Measurements from ENCODE around the gene MRGPRF.

The MRGPRF gene

GRCh38 chr11:69005631-69006368 is 7.2 kb downstream of the MRGPRF start:
- FAIRE-seq: no peak
- DNase-seq (ENCODE audit: insufficient read length, low spot score): no peak

DNA sequence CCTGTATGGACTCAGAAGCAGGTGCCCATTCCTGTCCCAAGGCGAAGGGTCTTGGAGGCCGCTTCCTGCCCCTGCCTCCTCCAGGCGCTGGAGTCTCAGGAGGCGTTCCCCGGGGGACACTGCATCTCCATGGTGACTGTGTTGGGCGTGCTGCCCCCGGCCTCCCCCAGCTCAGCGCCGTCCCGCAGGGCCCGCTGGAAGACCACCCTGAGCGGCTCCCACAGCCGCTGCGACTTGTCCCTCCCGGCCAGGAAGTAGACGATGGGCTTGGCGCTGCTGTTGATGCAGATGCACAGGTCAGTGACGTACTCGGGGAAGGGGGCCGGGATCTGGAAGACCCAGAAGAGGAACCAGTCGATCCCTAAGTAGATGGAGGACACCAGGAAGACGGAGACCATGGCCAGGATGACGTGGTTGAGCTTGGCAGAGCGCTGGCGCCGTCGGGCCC is 7.8 kb downstream of the MRGPRF start:
- no peak for DNase-seq (ENCODE audit: insufficient read length, low spot score)
- TF ChIP-seq SPI1 (IDR thresholded peaks at IDR 0.05; ENCODE audit: low read depth, low read length) (no peak), TAF1 (IDR thresholded peaks at IDR 0.05; ENCODE audit: low read depth, low read length) (no peak), POU2F2 (IDR thresholded peaks at IDR 0.05; ENCODE audit: low read depth, low read length) (no peak), PAX5 (IDR thresholded peaks at IDR 0.05; ENCODE audit: insufficient read depth, low read length, severe bottlenecking) (no peak), POLR2AphosphoS5 (IDR thresholded peaks at IDR 0.05; ENCODE audit: low read depth, low read length) (no peak), POLR2A (IDR thresholded peaks at IDR 0.05; ENCODE audit: low read depth, low read length) (no peak)
- no peak for FAIRE-seq

More at GRCh38 chr11:69005631-69006368, 7.2 kb downstream of the MRGPRF start:
- no peak for TF ChIP-seq PAX5 (IDR thresholded peaks at IDR 0.05; ENCODE audit: insufficient read depth, low read length, severe bottlenecking)

DNA sequence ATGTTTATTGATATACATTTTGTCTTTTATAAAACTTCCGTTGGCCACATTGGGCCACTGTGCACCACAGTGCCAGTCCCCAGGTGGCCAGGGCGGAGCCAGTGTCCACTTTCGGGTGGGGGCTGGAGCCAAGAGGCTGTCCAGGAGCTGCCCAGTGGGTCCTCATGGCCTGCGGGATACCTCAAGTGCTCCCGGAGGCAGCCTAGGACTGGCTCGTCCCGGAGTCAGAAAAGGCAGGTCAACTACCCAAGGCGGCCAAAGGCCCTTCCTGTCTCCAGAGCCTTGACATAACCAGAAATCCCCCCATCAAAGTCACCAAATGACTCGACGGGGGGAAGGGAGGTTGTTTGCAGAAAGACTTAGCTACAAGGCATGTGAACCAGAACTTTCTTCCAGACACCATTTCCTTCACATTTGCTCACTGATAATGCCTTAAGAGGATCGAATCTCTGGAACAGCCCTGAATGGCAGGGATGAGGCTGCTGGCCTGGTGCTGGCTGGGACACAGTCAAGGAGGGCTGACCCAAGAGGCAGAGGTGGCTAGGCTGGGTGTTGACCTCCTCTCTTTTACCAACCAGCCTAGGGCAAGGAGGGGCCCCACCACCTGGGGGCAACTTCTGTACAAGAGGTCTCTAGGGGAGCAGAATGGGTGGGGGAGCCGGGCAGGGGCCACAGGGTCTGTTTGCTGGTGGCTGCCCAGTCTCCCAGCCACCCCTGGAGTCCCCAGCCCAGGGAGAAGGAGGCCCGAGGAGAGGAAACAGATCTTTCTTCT is 8.4 kb downstream of the MRGPRF start:
- DNase-seq (ENCODE audit: insufficient read length, low spot score): no peak
- FAIRE-seq: no peak
- TF ChIP-seq POU2F2 (IDR thresholded peaks at IDR 0.05; ENCODE audit: low read depth, low read length): no peak
- TF ChIP-seq POLR2A (IDR thresholded peaks at IDR 0.05; ENCODE audit: low read depth, low read length): no peak
- TF ChIP-seq SPI1 (IDR thresholded peaks at IDR 0.05; ENCODE audit: low read depth, low read length): no peak
- TF ChIP-seq PAX5 (IDR thresholded peaks at IDR 0.05; ENCODE audit: insufficient read depth, low read length, severe bottlenecking): no peak
- no peak for TF ChIP-seq TAF1 (IDR thresholded peaks at IDR 0.05; ENCODE audit: low read depth, low read length)
- TF ChIP-seq POLR2AphosphoS5 (IDR thresholded peaks at IDR 0.05; ENCODE audit: low read depth, low read length): no peak

GRCh38 chr11:69003866-69004367 is 9.1 kb downstream of the MRGPRF start:
- FAIRE-seq: no peak
- no peak for DNase-seq (ENCODE audit: insufficient read length, low spot score)
- TF ChIP-seq POLR2AphosphoS5 (IDR thresholded peaks at IDR 0.05; ENCODE audit: low read depth, low read length) (no peak), POLR2A (IDR thresholded peaks at IDR 0.05; ENCODE audit: low read depth, low read length) (no peak), POU2F2 (IDR thresholded peaks at IDR 0.05; ENCODE audit: low read depth, low read length) (no peak), PAX5 (IDR thresholded peaks at IDR 0.05; ENCODE audit: insufficient read depth, low read length, severe bottlenecking) (no peak), SPI1 (IDR thresholded peaks at IDR 0.05; ENCODE audit: low read depth, low read length) (no peak), TAF1 (IDR thresholded peaks at IDR 0.05; ENCODE audit: low read depth, low read length) (no peak)

GRCh38 chr11:69003301-69003865 is 9.7 kb downstream of the MRGPRF start:
- FAIRE-seq (no peak), DNase-seq (ENCODE audit: insufficient read length, low spot score) (no peak)
- TF ChIP-seq POLR2AphosphoS5 (IDR thresholded peaks at IDR 0.05; ENCODE audit: low read depth, low read length) (no peak), PAX5 (IDR thresholded peaks at IDR 0.05; ENCODE audit: insufficient read depth, low read length, severe bottlenecking) (no peak), TAF1 (IDR thresholded peaks at IDR 0.05; ENCODE audit: low read depth, low read length) (no peak), POU2F2 (IDR thresholded peaks at IDR 0.05; ENCODE audit: low read depth, low read length) (no peak), POLR2A (IDR thresholded peaks at IDR 0.05; ENCODE audit: low read depth, low read length) (no peak), SPI1 (IDR thresholded peaks at IDR 0.05; ENCODE audit: low read depth, low read length) (no peak)

- FAIRE-seq (no peak), DNase-seq (ENCODE audit: insufficient read length, low spot score) (no peak)
- TF ChIP-seq SPI1 (IDR thresholded peaks at IDR 0.05; ENCODE audit: low read depth, low read length): no peak
- TF ChIP-seq TAF1 (IDR thresholded peaks at IDR 0.05; ENCODE audit: low read depth, low read length): no peak
- TF ChIP-seq POLR2AphosphoS5 (IDR thresholded peaks at IDR 0.05; ENCODE audit: low read depth, low read length): no peak
- no peak for TF ChIP-seq POU2F2 (IDR thresholded peaks at IDR 0.05; ENCODE audit: low read depth, low read length)
- no peak for TF ChIP-seq POLR2A (IDR thresholded peaks at IDR 0.05; ENCODE audit: low read depth, low read length)
- TF ChIP-seq PAX5 (IDR thresholded peaks at IDR 0.05; ENCODE audit: insufficient read depth, low read length, severe bottlenecking): no peak
These were observed 10.3 kb downstream of the MRGPRF start for GRCh38 chr11:69002570-69003231.

DNA sequence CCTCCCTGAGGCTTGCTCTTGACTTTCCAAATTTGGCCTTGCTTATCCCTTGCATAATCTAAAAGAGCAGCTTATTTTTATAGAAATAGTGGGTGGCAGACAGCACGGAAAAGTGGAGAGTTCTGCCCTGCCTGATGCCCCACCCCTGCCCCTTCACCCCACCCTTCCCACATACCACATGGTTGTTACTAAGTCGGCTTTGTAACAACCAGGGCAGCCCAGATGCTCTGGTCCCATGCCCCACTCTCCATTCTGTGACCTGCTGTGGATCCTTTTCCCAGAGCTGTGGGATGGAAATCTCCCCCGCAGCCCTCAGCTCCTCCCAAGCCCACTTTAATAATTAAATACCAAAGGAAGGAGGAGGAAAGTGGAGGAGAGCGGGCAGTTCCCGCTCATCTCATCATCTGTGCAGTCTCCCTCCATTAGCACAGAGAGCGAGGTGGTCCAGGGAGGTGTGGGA is 10.9 kb downstream of the MRGPRF start:
- no peak for FAIRE-seq

DNA sequence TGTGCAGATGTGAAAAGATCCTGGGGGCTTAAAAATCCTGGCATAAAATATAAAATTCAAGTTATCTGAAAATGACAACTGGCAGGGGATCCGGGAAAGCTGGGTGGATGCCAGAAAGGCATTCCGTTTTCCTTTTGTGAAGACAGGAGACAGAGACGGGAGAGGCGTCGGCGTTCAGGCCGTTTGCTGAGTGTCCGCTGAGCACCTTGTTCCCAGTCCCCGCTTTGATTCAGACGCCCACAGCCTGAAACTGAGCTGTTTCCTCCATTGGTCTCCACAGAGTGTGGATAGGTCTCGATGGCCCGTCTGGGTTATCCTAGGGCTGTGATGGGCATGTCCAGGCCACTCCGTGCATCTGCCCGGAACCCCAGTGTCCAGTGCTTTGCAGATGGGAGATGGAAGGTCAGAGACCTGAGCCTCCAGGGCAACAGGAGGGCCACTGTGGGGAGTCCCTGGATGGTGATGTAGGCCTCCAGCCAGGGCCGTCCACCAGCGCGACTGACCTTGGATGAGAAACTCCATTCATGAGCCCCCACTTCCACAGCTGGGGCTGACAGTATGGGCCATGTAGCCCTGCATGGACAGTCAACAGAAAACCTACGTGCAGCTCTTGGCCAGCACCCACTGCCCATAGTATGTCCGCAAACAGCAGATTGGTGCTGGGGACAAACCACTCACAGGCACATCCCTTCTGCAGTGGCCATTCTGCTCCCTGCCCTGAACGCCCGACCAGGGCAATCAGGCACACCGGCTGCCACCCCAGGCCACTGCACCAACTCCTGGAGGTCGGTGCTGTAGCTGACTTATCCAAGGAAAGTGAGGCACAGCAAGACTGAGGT is 11.6 kb downstream of the MRGPRF start:
- FAIRE-seq (no peak), DNase-seq (ENCODE audit: insufficient read length, low spot score) (no peak)
- no peak for TF ChIP-seq TAF1 (IDR thresholded peaks at IDR 0.05; ENCODE audit: low read depth, low read length)
- TF ChIP-seq PAX5 (IDR thresholded peaks at IDR 0.05; ENCODE audit: insufficient read depth, low read length, severe bottlenecking): no peak

More for the DNA sequence above, 10.9 kb downstream of the MRGPRF start:
- no peak for DNase-seq (ENCODE audit: insufficient read length, low spot score)
- TF ChIP-seq POLR2A (IDR thresholded peaks at IDR 0.05; ENCODE audit: low read depth, low read length) (no peak), POLR2AphosphoS5 (IDR thresholded peaks at IDR 0.05; ENCODE audit: low read depth, low read length) (no peak), PAX5 (IDR thresholded peaks at IDR 0.05; ENCODE audit: insufficient read depth, low read length, severe bottlenecking) (no peak), POU2F2 (IDR thresholded peaks at IDR 0.05; ENCODE audit: low read depth, low read length) (no peak), TAF1 (IDR thresholded peaks at IDR 0.05; ENCODE audit: low read depth, low read length) (no peak), SPI1 (IDR thresholded peaks at IDR 0.05; ENCODE audit: low read depth, low read length) (no peak)
